HG03565 (cell line): Measurements from ENCODE around the gene ANKFY1.
A peak's percentile ranks its signal among the peaks of the same experiment; 100 is the strongest.

Experiments
- ATAC-seq: cut with Tn5 transposase; IDR thresholded peaks from one replicate; pipeline ENCODE4 v1.9.1; 2021; ENCODE audit warnings: mild to moderate bottlenecking, moderate library complexity; ENCODE audit not compliant: unreplicated experiment

Gene ANKFY1, protein sequence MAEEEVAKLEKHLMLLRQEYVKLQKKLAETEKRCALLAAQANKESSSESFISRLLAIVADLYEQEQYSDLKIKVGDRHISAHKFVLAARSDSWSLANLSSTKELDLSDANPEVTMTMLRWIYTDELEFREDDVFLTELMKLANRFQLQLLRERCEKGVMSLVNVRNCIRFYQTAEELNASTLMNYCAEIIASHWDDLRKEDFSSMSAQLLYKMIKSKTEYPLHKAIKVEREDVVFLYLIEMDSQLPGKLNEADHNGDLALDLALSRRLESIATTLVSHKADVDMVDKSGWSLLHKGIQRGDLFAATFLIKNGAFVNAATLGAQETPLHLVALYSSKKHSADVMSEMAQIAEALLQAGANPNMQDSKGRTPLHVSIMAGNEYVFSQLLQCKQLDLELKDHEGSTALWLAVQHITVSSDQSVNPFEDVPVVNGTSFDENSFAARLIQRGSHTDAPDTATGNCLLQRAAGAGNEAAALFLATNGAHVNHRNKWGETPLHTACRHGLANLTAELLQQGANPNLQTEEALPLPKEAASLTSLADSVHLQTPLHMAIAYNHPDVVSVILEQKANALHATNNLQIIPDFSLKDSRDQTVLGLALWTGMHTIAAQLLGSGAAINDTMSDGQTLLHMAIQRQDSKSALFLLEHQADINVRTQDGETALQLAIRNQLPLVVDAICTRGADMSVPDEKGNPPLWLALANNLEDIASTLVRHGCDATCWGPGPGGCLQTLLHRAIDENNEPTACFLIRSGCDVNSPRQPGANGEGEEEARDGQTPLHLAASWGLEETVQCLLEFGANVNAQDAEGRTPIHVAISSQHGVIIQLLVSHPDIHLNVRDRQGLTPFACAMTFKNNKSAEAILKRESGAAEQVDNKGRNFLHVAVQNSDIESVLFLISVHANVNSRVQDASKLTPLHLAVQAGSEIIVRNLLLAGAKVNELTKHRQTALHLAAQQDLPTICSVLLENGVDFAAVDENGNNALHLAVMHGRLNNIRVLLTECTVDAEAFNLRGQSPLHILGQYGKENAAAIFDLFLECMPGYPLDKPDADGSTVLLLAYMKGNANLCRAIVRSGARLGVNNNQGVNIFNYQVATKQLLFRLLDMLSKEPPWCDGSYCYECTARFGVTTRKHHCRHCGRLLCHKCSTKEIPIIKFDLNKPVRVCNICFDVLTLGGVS

DNA sequence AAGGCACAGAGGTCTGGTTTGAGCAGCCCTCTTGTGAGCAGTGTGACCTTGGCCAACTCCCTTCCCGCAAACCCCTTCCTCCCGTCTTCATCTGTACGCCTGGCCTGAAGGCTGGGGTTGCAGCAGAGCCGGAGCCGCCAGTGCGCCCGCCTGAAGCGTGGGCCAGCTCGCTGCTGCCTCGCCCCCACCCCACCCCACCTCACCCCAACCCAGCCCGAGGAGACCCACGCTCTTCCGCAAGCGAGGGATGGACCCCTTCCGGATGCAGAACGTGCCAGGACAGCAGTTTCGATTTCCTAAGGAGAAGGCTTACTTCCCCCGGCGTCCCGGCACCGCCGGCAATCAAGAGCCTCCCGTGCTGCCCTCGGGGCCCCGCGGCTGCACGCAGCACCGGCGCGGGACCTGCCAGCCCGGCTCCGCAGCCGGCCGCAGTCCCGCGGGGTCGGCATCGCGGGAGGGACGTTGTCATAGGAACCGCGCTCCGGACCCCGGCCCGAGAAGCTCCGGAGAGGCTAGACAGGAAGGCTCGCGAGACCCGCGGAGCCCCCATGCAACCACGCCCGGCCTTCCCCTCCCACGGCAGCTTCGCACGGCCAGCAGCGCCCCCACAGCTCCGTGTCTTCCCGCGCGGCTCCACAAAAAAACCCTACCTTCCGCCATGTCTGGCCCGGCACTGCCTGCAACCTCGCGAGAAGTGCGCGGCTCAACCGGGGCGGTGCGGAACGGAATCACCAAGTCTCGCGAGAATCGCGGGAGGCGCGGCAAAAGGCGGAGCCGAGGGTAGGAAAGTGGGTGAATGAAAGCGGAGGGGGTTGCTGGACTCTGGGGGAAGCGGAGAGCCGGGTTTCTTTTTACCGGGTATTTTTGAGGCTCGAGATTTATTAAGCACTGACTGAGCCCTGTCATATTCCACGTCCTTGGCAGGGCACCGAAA, at the start of gene ANKFY1:
ANKFY1 (minus strand) TSS at position 698 of the 934 bp plus-strand sequence; CDS start at position 660, 38 bp downstream.
- peak; percentile 79 for ATAC-seq

DNA sequence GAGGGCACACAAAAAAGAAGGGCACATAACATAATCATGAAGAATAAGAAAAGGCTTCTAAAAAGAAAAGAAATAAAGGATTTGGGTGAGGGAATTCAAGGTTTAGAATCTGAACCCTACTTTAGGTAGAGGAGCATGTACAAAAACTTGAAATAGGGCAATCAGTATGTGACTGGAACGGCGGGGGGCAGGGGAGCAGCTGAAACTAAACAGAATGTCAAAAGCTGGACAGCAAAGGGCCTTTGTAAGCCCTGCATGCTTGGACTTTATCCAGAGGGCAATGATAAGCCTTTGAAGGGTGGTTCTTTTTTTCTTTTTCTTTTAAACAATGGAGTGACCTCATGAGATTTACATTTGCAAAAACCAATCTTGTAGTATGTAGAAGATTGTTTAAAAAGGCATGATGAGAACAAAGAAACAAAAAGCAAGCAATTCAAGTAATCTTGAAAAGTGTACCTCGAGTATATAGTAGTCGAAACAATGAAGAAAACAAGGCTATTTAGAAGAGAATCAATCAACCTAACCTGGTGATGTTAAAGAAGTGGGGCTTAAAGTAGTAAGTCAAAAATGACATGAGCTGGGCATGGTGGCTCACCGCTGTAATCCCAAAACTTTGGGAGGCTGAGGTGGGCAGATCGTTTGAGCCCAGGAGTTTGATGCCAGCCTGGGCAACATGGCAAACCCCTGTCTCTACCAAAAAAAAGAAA, 46.7 kb upstream of the ANKFY1 start:
- no peak for ATAC-seq

DNA sequence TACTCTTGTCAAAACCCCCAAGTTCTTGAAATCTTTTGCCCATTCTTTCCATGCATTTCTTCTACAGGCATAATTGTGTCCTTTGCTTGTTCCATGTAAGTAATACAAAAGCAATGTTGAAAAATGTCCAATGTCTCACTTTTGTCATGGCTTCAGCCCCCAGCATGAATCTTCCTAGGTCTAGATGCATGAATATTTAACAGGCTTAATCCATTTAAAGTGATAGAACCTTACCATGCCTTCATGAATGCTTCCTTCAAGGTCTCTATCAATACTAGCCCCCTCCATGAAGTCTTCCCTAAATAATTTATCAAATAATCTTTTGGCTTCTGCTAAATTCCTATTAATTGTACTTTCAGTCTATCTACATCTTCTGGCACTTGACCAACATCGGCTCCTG, 46.1 kb upstream of the ANKFY1 start:
- ATAC-seq = no peak

DNA sequence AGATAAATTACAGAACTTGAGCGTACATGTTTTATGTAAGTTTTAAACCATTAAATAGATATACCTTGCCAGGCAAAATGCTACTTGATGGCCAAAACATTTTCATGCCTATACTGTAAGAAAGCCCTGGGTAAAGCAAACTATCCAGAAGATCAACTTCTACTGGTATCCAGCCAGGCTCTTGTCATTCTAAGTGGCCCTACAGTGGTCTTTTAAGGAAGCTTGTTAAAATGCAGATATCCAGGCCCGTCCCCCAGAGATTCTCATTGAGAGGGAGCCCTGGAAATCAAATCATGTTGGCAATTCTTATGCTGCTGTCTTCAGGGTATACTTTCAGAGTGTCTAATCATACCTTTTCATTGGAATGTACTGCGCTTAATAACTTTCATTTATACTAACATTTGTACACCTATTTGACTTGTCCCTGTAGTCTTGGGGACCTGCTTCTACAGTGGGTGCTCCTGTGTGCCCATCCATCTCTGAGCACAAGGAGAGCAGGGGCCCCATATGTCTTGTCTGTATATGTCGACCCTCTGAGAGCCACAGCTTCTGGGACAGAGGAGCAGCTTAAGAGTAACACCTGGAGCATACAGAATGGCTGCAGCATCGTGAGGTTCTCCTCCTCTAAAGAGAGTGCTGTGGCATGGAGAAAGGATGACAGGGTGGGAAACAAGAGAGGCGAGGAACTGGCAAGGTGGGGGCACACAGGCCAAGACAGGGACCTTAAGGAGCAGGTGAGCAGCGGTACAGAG, 43.6 kb upstream of the ANKFY1 start:
- no peak for ATAC-seq

DNA sequence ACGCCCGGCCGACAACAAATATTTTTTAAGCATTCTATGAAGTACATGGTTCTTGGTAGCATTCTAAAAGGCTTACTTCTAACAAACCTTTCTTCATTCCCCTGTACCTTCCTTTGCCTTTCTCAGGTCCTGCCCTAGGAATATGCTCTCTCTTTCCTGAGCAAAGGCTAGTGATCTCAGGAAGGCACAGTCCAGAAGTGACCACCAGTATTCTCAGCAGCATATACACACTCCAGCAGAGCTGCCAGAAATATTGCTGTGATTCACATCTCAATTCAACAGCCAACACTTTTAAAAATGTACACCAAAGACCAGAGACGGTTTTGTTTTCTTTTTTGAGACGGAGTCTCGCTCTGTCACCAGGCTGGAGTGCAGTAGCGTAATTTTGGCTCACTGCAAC, 41.4 kb upstream of the ANKFY1 start:
- ATAC-seq = no peak

DNA sequence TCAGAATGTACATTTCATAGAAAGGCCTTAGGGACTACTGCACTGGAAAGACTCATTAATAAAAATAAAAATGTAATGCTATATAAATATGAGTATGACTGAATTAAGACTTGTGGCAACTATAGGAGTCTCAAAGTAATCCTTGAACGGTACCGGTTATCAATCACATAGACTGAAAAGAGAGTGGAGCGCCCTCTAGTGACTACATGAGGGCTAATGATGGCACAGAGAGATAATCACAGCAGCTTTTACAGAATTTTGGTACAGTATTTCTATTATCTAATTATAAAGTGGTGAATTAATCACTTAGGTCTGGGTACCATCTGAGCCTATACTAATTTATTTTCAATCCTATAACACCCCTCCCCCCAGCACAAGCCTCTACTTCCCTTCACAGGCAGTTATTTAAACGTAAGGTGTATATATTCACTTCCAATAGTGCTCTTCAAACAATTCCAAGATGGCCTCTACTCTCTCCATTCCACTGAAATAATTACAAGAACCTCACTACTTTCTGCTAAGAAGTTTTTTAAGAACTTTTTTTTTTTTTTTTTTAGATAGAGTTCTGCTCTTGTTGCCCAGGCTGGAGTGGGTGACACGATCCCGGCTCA, 40.7 kb upstream of the ANKFY1 start:
- no peak for ATAC-seq

DNA sequence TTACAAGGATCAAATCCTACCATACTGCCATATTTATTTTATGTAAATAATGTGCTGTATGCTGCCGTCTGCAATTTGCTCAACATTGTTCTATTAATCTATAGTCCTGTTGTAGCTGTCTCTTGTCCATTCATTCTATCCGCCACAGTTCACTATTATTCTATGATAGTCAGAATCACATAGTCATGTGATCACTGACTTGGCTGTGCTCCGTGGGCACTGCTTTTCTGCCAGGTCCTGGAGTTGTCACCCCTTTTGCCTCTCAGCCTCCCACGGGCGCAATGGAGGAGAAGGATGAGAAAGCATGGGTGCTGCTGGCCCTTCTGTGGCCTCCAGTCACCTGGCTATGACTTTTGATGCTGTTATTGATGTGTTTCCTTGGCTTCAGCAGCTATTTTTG, 37.3 kb upstream of the ANKFY1 start:
- ATAC-seq = no peak

DNA sequence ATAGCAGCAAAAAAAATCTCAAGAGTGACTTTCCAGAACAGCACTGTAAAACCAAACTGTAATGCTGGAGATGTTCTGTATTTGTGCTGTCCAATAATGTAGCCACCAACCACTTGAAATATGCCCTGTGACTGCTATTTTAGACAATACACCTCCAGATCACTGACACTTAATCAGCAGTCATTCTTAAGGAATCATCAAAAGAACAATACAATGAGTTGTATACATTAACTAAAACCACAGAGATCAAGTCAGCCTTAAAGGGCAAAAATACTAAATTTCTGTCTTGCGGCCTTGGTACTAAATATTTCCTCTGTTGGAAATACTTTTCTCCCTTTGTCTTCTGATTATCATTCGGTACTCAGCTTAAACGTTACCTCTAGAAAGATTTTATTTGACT, 33.6 kb upstream of the ANKFY1 start:
- ATAC-seq = no peak

DNA sequence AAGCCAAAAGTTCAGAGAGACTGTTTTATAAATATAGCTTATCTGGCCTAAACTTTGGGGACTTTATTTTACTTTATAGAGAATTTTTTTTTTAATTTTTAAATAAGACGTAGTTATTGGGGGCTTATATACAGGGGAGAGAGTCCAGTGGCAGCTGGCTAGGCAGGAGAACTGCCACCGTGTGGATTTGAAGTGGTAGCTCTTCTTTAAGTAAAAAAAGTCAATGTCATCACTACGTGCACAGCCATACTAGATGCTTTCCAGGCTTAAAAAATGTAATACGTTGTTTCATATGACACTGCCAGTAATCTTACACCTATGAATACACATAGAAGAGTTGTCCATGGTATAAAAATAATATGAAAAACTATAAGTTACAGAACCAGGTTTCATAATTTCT, 31.9 kb upstream of the ANKFY1 start:
- ATAC-seq = no peak

DNA sequence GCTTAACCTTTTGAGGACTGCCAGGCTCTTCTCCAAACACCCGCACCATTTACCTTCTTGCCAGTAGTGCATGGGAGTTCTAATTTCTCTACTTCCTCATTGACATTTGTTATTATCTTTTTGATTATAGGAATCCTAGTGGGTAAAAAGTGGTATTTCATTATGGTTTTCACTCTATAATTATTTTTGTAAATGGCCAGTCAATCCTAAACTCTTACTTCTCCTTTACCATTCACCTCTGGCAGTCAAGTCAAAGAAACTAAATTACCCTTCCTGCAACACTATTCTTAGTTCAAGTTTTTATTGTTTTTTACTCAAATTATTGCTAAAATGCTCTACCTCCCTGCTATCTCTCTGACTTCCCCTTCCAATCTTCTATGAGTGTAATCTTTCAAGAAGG, 29.8 kb upstream of the ANKFY1 start:
- no peak for ATAC-seq

DNA sequence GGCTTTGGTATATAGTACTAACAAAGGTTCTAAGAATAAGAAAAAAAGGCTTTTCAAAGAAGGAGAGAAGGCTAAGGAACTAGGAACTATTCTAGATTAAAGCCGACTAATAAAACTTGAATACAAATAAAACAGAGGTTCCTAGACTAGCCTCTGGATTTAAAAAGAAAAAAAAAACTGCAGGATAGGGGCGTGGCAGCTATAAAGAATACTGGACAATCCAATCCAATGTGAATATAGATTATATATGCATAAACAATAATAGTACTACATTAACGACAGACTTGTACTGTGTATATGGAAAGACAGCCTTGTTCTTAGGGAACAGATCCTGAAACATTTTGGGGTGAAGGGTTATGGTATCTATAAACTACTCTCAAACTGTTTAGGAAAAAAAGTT, 23.9 kb upstream of the ANKFY1 start:
- no peak for ATAC-seq

DNA sequence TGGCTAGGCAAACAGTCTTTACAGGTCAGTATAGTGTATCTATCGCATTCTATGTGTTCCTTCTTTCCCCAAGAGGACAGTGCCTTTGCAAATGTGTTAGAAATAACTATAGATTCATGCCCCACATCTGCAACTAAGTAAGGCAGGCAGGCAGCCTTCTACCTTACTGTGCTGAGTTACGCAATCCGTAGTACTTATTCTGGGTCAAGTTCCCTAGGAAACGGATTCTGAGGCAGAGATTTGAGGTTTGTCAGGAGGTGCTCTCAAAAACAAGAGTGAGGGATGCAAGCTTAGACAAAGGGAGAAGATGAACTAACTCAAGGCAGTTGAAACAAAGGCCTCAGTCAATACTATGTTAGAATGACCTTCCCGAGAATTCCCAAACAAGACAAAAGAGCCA, 12.7 kb upstream of the ANKFY1 start:
- no peak for ATAC-seq

DNA sequence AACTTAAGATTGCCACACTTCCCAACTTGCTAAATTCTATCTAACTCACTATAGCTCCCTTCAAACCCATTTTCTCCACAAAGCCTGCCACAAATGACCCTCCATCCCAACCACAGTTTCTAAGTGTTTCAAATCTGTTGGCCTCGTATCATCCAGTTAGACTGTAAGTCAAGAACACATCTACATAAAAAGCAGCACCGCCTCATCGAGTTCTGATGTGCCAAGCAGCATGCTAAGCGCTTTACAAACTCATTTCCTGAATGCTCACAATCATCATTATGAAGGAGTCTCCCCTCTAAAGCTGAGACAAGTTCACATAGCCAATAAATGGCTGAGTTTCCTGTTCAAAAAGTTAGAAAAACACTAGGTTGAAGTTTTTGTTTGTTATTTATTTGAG, 9.2 kb upstream of the ANKFY1 start:
- no peak for ATAC-seq

DNA sequence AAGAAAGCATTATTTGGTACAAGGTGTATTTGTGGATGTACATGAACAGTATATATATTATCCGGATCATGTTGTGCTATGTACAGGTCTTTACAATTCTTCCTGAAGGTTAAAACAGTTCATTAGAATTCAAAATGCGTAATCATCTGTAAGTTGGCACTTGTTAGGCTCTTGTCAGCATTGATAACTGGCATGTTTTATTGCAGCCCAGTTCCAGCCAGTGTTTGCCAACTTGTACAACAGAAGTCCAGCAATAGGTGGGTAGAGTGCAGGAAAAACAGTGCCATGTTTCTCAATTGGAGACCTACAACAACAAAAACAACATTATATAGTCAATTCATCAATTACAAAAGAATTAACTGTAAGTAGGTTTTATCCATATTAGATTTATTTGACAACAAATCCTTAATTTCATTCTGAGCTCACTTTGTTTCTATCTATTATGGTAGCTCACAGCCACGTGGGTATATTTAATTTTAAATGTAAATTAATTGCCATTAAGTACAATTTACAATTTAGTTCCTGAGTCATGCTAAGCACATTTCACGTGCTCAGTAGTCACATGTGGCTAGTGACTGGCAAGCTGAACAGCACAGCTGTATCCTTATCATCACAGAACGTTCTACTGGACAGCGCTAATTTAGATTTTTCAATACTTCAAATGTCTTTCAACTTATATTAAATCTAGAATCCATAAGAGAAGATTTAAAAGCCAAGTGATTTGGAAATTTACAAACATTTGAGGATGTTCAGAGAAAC, 8.6 kb upstream of the ANKFY1 start:
- ATAC-seq = no peak

DNA sequence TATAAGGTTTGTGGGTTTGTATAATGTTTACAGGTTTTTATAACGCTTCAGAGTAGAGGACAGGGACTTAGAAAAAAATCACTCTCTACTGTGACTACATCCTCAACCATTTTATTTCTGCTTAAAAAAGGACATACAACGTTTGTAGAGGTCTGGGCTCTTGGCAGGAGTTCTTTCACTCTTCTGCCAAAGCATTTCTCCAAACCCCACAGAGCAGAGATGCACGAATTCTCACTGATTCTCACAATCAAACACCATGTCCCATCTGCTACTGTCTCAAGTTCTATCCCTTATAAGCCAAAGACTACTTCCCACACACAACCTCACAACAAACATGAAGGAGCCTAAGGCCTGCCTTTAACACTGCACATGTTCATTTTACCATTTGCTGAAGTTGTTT, 7.0 kb upstream of the ANKFY1 start:
- ATAC-seq = no peak

DNA sequence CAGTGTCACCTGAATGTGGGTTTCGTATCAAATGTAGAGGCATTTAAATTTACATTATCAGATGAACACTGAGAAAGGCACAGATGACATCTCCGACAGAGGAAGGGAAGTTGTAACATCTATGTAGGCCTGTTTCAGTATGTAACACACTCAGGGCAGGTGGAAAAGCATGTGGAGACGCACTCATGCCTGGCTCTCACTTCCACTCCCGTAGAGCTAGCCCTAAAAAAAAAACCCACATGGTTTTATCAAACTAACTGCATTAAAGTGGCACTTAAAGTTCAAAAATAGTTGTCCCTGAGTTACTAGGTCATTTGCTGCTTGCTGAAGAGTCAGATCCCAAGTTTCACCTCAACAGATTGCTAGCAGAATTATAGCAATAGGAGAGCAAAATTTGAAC, 6.1 kb upstream of the ANKFY1 start:
- ATAC-seq = no peak

DNA sequence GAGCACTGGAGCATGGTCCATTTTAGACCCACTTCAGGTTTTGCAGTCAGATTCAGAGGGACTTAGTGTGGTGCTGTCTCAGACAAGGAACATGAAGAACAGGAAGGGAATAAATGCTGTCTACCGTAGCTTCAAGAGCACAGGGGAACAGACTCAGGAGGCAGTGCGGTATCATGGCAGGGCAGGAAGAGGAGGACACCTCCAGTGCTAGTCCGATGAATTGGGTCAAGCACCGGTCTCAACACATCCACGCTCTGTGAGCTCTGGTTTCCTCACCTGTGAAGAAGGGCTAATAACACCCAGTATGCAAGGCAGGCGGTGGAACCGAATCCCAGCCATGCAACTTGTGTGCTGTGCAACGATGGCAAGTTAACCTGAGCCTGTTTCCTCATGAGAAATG, 3.6 kb upstream of the ANKFY1 start:
- ATAC-seq = no peak

DNA sequence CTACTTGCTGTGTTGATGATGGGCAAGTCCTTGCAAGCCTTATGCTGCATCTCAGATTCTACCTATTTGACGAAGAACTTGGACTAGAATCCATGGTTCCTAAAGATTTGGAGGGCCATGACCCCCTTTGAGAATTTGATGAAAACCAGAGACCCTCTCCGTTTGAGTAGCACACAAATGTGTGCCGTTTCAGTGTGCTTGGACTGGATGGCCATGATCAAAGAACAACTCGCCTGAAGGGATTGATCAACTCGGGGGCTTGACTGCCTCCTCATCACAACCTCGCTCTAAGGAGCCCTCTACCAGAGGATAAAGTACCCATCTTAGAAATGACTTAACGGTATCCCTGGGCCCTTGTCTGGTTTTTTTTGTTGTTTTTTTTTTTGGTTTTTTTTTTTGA, 2.8 kb upstream of the ANKFY1 start:
- no peak for ATAC-seq
